C4-2B (cell line): Measurements from ENCODE around the gene UHRF2.
"Not testable (repeated sequence)": the region's sequence is repeated elsewhere in the genome, so short reads cannot be mapped to it uniquely, and the experiment has no call there.

Source experiments
- H3K27ac ChIP-seq: fragments of 450-650 bp; 2 replicates; pipeline ENCODE4 v1.5.1; 2017
- ZFX ChIP-seq: fragments of 450-650 bp; IDR thresholded peaks from 2 replicates; pipeline ENCODE4 v1.6.1; 2017
- TF ChIP-seq, protein P1 (sequence below): fragments of 450-650 bp; conservative IDR thresholded peaks from 2 replicates; pipeline ENCODE4 v1.5.1; 2017; ENCODE audit warnings: mild to moderate bottlenecking

UHRF2 gene

DNA sequence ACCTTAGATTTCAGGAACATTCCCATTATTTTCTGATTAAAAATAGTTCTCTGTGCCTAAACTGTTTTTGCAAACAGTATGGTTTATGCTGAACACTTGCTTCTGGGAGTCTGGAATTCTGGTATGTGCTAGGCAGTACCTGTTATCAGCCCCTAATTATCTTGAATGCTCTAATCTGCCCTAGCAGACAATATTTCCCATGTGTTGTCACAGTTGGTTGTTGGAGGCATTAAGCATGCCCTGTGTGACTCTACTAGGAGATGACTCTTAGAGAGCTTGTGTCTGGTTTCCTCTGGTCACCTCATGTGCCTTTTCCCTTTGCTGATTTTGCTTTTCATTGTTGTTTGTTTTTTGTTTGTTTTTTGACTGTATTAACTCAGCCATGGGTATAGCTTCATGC is 36.6 kb downstream of the UHRF2 start:
- no peak overlapping the region for H3K27ac ChIP-seq
- no peak for TF ChIP-seq ZFX
- TF ChIP-seq, protein P1, sequence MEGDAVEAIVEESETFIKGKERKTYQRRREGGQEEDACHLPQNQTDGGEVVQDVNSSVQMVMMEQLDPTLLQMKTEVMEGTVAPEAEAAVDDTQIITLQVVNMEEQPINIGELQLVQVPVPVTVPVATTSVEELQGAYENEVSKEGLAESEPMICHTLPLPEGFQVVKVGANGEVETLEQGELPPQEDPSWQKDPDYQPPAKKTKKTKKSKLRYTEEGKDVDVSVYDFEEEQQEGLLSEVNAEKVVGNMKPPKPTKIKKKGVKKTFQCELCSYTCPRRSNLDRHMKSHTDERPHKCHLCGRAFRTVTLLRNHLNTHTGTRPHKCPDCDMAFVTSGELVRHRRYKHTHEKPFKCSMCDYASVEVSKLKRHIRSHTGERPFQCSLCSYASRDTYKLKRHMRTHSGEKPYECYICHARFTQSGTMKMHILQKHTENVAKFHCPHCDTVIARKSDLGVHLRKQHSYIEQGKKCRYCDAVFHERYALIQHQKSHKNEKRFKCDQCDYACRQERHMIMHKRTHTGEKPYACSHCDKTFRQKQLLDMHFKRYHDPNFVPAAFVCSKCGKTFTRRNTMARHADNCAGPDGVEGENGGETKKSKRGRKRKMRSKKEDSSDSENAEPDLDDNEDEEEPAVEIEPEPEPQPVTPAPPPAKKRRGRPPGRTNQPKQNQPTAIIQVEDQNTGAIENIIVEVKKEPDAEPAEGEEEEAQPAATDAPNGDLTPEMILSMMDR, result no peak

DNA sequence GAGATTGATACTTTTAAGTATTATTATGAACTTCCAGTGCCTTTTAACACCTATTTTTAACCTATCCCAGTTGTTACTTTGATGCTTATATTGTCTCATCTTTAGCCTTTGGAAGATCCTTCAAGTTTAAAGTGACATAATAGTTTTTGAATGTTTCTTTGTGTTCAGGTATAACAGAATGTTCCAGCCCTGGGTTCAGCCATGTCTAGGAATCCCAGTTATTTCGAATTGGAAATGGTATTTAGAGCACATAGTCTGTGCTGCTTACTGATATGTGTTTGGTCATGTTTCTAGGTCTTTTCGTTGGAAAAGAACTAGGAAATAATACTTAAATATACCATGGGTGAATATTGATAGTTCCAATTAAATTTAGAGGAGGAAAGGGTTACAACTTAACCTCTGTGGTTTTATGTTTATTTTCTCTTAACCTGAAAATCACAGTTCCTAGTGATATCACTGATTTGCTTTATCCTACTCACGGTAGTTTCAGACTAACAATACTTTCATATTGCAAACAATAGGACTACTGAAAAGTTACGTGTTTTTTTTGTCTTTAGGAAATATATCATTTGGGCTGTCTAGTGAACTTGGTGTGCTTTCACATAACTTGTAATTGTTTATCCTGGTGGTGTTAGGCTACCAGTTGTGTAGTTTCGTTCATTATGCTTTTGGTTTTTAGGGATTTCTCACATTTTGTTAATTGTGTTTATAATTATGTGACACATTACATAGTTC is 37.8 kb downstream of the UHRF2 start:
- no peak overlapping the region for H3K27ac ChIP-seq
- TF ChIP-seq ZFX, result no peak
- TF ChIP-seq, protein P1, result no peak

DNA sequence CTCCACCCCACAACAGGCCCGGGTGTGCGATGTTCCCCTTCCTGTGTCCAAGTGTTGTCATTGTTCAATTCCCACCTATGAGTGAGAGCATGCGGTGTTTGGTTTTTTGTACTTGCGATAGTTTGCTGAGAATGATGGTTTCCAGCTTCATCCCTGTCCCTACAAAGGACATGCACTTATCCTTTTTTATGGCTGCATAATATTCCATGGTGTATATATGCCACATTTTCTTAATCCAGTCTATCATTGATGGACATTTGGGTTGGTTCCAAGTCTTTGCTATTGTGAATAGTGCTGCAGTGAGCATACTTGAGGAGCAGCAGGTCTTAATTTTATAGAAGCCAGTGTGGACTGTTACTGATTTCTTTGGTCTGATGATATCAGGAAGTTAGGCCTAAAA is 42.3 kb downstream of the UHRF2 start:
- H3K27ac ChIP-seq, result not testable (repeated sequence)

DNA sequence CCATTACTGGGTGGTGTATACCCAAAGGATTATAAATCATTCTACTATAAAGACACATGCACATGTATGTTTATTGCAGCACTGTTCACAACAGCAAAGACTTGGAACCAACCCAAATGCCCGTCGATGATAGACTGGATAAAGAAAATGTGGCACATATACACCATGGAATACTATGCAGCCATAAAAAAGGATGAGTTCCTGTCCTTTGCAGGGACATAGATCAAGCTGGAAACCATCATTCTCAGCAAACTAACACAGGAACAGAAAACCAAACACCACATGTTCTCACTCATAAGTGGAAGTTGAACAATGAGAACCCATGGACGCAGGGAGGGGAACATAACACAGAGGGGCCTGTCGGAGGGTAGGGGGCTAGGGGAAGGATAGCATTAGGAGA is 45.7 kb downstream of the UHRF2 start:
- H3K27ac ChIP-seq, result not testable (repeated sequence)

DNA sequence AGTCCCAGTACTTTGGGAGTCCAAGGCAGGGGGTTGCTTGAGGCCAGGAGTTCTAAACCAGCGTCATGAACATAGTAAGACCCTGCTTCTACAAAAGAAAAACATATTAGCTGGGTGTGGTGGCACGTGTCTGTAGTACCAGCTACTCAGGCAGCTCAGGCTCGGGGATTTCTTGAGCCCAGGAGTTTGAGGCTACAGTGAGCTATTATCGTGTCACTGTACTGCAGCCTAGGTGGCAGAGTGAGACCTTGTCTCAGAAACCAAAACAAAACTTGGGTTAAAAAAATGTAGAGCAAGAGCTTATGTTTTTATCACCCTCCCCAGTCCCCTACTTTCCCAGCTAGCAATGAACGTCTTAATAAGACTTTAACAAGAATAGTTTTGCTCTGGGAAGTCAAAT is 46.7 kb downstream of the UHRF2 start:
- TF ChIP-seq, protein P1, result no peak
- no peak for TF ChIP-seq ZFX
- no peak overlapping the region for H3K27ac ChIP-seq

DNA sequence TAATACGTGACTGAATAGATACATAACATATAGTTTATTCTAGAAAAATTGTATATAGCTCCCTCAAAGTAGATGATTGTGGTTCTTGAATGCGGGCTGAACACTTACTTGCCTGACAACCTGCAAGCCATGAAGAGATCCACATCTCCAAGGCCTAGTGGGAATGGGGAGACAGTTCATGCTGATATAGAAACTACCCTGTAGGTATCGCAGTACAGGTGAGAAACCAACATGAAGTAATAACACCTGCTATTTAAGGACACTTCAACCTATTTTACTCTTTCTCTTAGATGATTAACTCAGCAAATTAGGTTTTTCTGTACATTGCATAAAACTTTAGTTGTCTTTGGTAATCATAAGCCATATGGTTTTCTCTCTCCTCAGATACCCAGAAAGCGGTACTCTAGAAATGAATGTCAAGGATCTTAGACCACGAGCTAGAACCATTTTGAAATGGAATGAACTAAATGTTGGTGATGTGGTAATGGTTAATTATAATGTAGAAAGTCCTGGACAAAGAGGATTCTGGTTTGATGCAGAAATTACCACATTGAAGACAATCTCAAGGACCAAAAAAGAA is 47.3 kb downstream of the UHRF2 start:
- H3K27ac ChIP-seq, result no peak overlapping the region
- TF ChIP-seq, protein P1, result no peak
- TF ChIP-seq ZFX, result no peak

DNA sequence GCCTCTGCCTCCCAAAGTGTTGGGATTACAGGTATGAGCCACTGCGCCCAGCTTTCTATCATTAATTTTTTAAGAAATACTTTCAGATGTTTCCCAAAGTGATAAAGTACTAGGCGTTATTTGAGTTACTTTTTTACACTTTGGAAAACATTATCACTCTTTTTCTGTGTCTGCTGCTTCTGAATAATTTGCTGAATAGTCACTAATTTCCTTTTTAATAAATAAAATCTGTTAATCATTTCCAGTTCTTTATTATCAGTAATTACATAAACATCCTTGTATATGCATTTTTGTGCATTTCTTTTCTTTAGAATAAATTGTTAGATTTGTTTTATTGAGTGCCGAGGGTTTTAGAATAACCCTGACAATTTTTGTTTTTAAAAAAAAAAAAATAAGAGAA is 48.6 kb downstream of the UHRF2 start:
- no peak for TF ChIP-seq ZFX
- TF ChIP-seq, protein P1, result no peak
- H3K27ac ChIP-seq, result no peak overlapping the region

DNA sequence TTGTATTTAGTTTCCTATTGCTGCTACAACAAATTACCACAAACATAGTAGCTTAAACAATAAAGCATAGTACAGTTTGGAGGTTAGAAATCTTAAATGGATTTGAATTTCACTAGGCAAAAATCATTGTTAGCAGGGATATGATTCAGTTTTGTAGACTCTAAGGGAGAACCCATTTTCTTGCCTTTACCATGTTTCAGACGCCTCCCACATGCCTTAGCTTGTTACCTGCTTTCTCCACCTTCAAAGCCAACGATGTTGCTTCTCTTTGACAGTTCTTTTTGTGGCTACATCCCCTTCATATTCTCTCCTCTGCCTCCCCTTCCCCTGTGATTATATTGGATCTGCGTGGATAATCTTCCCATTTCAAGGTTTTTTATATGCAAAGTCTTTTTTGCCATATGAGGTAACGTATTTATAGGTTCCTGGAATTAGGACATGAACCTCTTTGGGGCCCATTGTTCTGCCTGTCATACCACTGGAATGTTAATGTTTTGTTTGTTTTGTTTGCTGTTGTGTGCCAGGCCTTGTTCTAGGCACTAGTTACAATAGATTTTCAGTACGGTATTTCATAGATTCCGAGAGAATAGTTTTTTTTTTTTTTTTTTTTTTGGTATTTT is 54.1 kb downstream of the UHRF2 start:
- TF ChIP-seq, protein P1, result no peak
- no peak for TF ChIP-seq ZFX
- H3K27ac ChIP-seq, result no peak overlapping the region
